Stimulated activated CD8-positive, alpha-beta memory T cell treated with anti-CD3 and anti-CD28 coated beads, Interleukin-4, amount 100 ng/mL, for 48 hours (primary cell): Measurements from ENCODE around the gene TGFBR3L.
"Not testable (repeated sequence)": the region's sequence is repeated elsewhere in the genome, so short reads cannot be mapped to it uniquely, and the experiment has no call there.

Source experiments
- DNase-seq: peaks from one replicate; pipeline ENCODE4 v3.0.0-alpha.2; 2020

The TGFBR3L gene

GRCh38 chr19:7905268-7905667 is 9.4 kb upstream of the TGFBR3L start:
- DNase-seq: no peak

- DNase-seq: no peak
Measured at GRCh38 chr19:7905859-7906258, 8.8 kb upstream of the TGFBR3L start.

GRCh38 chr19:7907122-7907521 is 7.5 kb upstream of the TGFBR3L start:
- no peak for DNase-seq

- DNase-seq: no peak
Measured at GRCh38 chr19:7907544-7907943, 7.1 kb upstream of the TGFBR3L start.

GRCh38 chr19:7908078-7908699 is 6.4 kb upstream of the TGFBR3L start:
- no peak for DNase-seq

- DNase-seq: no peak
Measured at GRCh38 chr19:7908742-7909461, 5.7 kb upstream of the TGFBR3L start.

GRCh38 chr19:7909471-7910067 is 5.1 kb upstream of the TGFBR3L start:
- no peak for DNase-seq

GRCh38 chr19:7910321-7911161 is 4.1 kb upstream of the TGFBR3L start:
- DNase-seq: no peak

GRCh38 chr19:7911508-7912143 is 3.0 kb upstream of the TGFBR3L start:
- no peak for DNase-seq

- no peak for DNase-seq
Measured at GRCh38 chr19:7912144-7912696, 2.4 kb upstream of the TGFBR3L start.

GRCh38 chr19:7912697-7913564 is 1.7 kb upstream of the TGFBR3L start:
- no peak for DNase-seq

GRCh38 chr19:7913652-7914051 is 978 bp upstream of the TGFBR3L start:
- DNase-seq: no peak

- DNase-seq: no peak
Measured at GRCh38 chr19:7914099-7914498, 531 bp upstream of the TGFBR3L start.

- DNase-seq: no peak
Measured at GRCh38 chr19:7915250-7916102, 846 bp downstream of the TGFBR3L start.

GRCh38 chr19:7916103-7916954 is 1.7 kb downstream of the TGFBR3L start:
- peak; percentile 72 for DNase-seq

- no peak for DNase-seq
Measured at GRCh38 chr19:7916955-7917266, 2.3 kb downstream of the TGFBR3L start.

- DNase-seq: peak; percentile 72
Measured at GRCh38 chr19:7917267-7918061, 2.8 kb downstream of the TGFBR3L start.

- DNase-seq: not testable (repeated sequence)
Measured at GRCh38 chr19:7918062-7918614, 3.5 kb downstream of the TGFBR3L start.
